OCI-LY7 (cell line): ENCODE data around the gene EBF3.

Experiments used
- CTCF ChIP-seq: fragments of 200-600 bp; sonication (generic); conservative IDR thresholded peaks from 2 replicates; pipeline ENCODE4 v1.5.1; 2014; ENCODE audit warnings: mild to moderate bottlenecking, antibody characterized with exemption, low read length, moderate library complexity, mixed read lengths
- EZH2phosphoT487 ChIP-seq: fragments of 200-600 bp; sonication (generic); IDR thresholded peaks from 2 replicates; pipeline ENCODE4 v1.6.1; 2018; ENCODE audit warnings: low read depth, borderline replicate concordance, mild to moderate bottlenecking, mixed run types, antibody characterized with exemption, low read length, moderate library complexity, mixed read lengths

GRCh38 chr10:129875993-129876726, 87.9 kb downstream of the EBF3 start:
- TF ChIP-seq CTCF = no peak
- no peak for TF ChIP-seq EZH2phosphoT487
